K562 (cell line): Measurements from ENCODE around the gene SZT2. TPM values are rescaled to one million over a fixed set of nuclear protein-coding genes. Genes with fewer than 3 reads are reported as not detected.

Experiments used
- ARID1B ChIP-seq: fragments of 450-650 bp; IDR thresholded peaks from 2 replicates; pipeline ENCODE4 v1.6.1; 2016; ENCODE audit warnings: antibody characterized with exemption, mild to moderate bottlenecking, inconsistent platforms
- ETV5 ChIP-seq: sonication (generic); formaldehyde crosslinking; IDR thresholded peaks from 2 replicates; pipeline ENCODE4 v1.4.0; 2020; ENCODE audit warnings: low read depth, mild to moderate bottlenecking, missing genetic modification reagents
- ILF3 ChIP-seq: fragments of 450-650 bp; IDR thresholded peaks from 2 replicates; pipeline ENCODE4 v1.6.1; 2018; ENCODE audit warnings: antibody characterized with exemption, mild to moderate bottlenecking, moderate library complexity, borderline replicate concordance
- MEF2D ChIP-seq: conservative IDR thresholded peaks from 2 replicates; pipeline ENCODE4 v1.6.1; 2016; ENCODE audit warnings: low read depth, missing genetic modification characterization, missing compliant biosample characterization
- NONO ChIP-seq, 2 experiments: fragments of 200-400 bp in 1 of 2; fragments of 450-650 bp in 1 of 2; formaldehyde crosslinking in 1 of 2; IDR thresholded peaks; 2 replicates each; pipeline ENCODE4 v1.6.1; 2017; ENCODE audit warnings: low read depth in 2 of 2, mild to moderate bottlenecking in 2 of 2, moderate library complexity in 2 of 2, low read length in 1 of 2
- polyA plus RNA-seq, 8 experiments: library from polyadenylated mRNA; depleted of rRNA in 4 of 8; stranded (reverse) in 5 of 8; unstranded in 3 of 8; fragments of >200 nt; fragmentation: Nextera tagmentation in 2 of 8; fragmentation: Illumina TruSeq in 1 of 8; extraction: Ambion mirVana in 2 of 8; extraction: Trizol in 1 of 8; gene quantifications; 2 replicates each; pipeline versions ENCODE4 v1.2.1 to v1.2.3, GENCODE V29; 2011 to 2014; ENCODE audit warnings: inconsistent platforms in 1 of 8, missing spikeins in 1 of 8
- total RNA-seq, 7 experiments: library from RNA; depleted of rRNA in 6 of 7; stranded (reverse); fragments of >200 nt in 6 of 7; fragmentation: Illumina TruSeq in 2 of 7; extraction: Trizol in 2 of 7; gene quantifications; 2 replicates each; pipeline versions ENCODE4 v1.2.1 to v1.2.3, GENCODE V29; 2011 to 2021; ENCODE audit warnings: low replicate concordance in 1 of 7
- TF ChIP-seq, protein P1 (sequence below): fragments of 200-600 bp; sonication (generic); IDR thresholded peaks from one replicate; pipeline ENCODE4 v1.6.1; 2012; ENCODE audit warnings: mild to moderate bottlenecking, low read depth, low read length, inconsistent platforms
- TF ChIP-seq, protein P2 (sequence below): fragments of 250-450 bp; sonication (Bioruptor Pico); IDR thresholded peaks from 2 replicates; pipeline ENCODE4 v1.4.0; 2020
- TF ChIP-seq, protein P3 (sequence below): fragments of 250-450 bp; sonication (Bioruptor Pico); IDR thresholded peaks from 2 replicates; pipeline ENCODE4 v1.4.0; 2020

The SZT2 gene
- total and polyA plus RNA-seq, 9 of the 15 experiments (the other 6 are each of a cell fraction or from before 2014, with no cell fraction given) = 0.88 to 31.0 (median 12.8) TPM

DNA sequence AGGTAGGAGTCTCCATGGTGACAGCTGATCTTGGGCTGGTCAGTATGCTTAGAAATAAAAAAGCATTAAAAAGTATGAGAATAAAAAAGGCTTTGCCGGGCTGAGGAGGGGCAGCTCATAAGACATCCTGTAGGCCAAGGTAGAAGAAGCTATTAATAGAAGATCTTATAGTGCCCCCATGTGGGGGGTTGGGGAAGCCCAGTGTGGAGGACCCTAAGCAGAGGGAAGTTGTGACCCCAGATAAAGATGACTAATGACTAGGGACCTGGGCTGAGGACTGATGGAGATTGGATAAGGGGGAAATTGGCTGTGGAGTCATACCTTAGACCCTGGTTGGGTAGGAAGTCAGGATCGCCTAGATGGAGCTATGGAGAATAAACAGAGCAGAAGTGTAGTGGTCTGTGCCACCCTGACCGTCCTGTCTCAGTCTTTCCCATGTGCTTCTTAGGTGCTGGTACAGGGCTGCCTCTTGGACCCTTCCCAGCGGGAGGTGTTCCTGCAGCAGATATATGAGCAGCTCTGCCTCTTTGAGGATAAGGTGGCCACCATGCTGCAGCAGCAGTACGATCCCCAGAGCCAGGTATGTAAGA, 25.0 kb downstream of the SZT2 start (continued):
- TF ChIP-seq, protein P1, sequence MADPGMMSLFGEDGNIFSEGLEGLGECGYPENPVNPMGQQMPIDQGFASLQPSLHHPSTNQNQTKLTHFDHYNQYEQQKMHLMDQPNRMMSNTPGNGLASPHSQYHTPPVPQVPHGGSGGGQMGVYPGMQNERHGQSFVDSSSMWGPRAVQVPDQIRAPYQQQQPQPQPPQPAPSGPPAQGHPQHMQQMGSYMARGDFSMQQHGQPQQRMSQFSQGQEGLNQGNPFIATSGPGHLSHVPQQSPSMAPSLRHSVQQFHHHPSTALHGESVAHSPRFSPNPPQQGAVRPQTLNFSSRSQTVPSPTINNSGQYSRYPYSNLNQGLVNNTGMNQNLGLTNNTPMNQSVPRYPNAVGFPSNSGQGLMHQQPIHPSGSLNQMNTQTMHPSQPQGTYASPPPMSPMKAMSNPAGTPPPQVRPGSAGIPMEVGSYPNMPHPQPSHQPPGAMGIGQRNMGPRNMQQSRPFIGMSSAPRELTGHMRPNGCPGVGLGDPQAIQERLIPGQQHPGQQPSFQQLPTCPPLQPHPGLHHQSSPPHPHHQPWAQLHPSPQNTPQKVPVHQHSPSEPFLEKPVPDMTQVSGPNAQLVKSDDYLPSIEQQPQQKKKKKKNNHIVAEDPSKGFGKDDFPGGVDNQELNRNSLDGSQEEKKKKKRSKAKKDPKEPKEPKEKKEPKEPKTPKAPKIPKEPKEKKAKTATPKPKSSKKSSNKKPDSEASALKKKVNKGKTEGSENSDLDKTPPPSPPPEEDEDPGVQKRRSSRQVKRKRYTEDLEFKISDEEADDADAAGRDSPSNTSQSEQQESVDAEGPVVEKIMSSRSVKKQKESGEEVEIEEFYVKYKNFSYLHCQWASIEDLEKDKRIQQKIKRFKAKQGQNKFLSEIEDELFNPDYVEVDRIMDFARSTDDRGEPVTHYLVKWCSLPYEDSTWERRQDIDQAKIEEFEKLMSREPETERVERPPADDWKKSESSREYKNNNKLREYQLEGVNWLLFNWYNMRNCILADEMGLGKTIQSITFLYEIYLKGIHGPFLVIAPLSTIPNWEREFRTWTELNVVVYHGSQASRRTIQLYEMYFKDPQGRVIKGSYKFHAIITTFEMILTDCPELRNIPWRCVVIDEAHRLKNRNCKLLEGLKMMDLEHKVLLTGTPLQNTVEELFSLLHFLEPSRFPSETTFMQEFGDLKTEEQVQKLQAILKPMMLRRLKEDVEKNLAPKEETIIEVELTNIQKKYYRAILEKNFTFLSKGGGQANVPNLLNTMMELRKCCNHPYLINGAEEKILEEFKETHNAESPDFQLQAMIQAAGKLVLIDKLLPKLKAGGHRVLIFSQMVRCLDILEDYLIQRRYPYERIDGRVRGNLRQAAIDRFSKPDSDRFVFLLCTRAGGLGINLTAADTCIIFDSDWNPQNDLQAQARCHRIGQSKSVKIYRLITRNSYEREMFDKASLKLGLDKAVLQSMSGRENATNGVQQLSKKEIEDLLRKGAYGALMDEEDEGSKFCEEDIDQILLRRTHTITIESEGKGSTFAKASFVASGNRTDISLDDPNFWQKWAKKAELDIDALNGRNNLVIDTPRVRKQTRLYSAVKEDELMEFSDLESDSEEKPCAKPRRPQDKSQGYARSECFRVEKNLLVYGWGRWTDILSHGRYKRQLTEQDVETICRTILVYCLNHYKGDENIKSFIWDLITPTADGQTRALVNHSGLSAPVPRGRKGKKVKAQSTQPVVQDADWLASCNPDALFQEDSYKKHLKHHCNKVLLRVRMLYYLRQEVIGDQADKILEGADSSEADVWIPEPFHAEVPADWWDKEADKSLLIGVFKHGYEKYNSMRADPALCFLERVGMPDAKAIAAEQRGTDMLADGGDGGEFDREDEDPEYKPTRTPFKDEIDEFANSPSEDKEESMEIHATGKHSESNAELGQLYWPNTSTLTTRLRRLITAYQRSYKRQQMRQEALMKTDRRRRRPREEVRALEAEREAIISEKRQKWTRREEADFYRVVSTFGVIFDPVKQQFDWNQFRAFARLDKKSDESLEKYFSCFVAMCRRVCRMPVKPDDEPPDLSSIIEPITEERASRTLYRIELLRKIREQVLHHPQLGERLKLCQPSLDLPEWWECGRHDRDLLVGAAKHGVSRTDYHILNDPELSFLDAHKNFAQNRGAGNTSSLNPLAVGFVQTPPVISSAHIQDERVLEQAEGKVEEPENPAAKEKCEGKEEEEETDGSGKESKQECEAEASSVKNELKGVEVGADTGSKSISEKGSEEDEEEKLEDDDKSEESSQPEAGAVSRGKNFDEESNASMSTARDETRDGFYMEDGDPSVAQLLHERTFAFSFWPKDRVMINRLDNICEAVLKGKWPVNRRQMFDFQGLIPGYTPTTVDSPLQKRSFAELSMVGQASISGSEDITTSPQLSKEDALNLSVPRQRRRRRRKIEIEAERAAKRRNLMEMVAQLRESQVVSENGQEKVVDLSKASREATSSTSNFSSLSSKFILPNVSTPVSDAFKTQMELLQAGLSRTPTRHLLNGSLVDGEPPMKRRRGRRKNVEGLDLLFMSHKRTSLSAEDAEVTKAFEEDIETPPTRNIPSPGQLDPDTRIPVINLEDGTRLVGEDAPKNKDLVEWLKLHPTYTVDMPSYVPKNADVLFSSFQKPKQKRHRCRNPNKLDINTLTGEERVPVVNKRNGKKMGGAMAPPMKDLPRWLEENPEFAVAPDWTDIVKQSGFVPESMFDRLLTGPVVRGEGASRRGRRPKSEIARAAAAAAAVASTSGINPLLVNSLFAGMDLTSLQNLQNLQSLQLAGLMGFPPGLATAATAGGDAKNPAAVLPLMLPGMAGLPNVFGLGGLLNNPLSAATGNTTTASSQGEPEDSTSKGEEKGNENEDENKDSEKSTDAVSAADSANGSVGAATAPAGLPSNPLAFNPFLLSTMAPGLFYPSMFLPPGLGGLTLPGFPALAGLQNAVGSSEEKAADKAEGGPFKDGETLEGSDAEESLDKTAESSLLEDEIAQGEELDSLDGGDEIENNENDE = no peak
- TF ChIP-seq, protein P2, sequence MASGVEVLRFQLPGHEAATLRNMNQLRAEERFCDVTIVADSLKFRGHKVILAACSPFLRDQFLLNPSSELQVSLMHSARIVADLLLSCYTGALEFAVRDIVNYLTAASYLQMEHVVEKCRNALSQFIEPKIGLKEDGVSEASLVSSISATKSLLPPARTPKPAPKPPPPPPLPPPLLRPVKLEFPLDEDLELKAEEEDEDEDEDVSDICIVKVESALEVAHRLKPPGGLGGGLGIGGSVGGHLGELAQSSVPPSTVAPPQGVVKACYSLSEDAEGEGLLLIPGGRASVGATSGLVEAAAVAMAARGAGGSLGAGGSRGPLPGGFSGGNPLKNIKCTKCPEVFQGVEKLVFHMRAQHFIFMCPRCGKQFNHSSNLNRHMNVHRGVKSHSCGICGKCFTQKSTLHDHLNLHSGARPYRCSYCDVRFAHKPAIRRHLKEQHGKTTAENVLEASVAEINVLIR (CRISPR knock-in tag) = 0 out of 2 replicates have a peak, but pooled peaks have one; percentile 27
- TF ChIP-seq ETV5 (CRISPR knock-in tag) (0 out of 2 replicates have a peak, but pooled peaks have one; percentile 15), MEF2D (tag) (peak; percentile 80), ILF3 (peak; percentile 63; the same call in 1 of the 2 replicates), ARID1B (peak; percentile 67), NONO (IDR thresholded peaks at IDR 0.05; ENCODE audit: low read depth in 2 of 2, low read length in 1 of 2) (peak in 1 of 2 experiments; percentile 47; a peak in 1 of 4 replicates)
- TF ChIP-seq, protein P3, sequence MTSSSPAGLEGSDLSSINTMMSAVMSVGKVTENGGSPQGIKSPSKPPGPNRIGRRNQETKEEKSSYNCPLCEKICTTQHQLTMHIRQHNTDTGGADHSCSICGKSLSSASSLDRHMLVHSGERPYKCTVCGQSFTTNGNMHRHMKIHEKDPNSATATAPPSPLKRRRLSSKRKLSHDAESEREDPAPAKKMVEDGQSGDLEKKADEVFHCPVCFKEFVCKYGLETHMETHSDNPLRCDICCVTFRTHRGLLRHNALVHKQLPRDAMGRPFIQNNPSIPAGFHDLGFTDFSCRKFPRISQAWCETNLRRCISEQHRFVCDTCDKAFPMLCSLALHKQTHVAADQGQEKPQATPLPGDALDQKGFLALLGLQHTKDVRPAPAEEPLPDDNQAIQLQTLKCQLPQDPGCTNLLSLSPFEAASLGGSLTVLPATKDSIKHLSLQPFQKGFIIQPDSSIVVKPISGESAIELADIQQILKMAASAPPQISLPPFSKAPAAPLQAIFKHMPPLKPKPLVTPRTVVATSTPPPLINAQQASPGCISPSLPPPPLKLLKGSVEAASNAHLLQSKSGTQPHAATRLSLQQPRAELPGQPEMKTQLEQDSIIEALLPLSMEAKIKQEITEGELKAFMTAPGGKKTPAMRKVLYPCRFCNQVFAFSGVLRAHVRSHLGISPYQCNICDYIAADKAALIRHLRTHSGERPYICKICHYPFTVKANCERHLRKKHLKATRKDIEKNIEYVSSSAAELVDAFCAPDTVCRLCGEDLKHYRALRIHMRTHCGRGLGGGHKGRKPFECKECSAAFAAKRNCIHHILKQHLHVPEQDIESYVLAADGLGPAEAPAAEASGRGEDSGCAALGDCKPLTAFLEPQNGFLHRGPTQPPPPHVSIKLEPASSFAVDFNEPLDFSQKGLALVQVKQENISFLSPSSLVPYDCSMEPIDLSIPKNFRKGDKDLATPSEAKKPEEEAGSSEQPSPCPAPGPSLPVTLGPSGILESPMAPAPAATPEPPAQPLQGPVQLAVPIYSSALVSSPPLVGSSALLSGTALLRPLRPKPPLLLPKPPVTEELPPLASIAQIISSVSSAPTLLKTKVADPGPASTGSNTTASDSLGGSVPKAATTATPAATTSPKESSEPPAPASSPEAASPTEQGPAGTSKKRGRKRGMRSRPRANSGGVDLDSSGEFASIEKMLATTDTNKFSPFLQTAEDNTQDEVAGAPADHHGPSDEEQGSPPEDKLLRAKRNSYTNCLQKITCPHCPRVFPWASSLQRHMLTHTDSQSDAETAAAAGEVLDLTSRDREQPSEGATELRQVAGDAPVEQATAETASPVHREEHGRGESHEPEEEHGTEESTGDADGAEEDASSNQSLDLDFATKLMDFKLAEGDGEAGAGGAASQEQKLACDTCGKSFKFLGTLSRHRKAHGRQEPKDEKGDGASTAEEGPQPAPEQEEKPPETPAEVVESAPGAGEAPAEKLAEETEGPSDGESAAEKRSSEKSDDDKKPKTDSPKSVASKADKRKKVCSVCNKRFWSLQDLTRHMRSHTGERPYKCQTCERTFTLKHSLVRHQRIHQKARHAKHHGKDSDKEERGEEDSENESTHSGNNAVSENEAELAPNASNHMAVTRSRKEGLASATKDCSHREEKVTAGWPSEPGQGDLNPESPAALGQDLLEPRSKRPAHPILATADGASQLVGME (CRISPR knock-in tag) = 0 out of 2 replicates have a peak, but pooled peaks have one; percentile 22
